LNCaP clone FGC (cell line): Measurements from ENCODE around the gene PRKCH.

ENCODE experiments used
- DNase-seq: peaks from one replicate; pipeline ENCODE4 v3.0.0-alpha.2; 2011; ENCODE audit warnings: low read depth
- H3K4me3 ChIP-seq: 2 replicates; pipeline ENCODE4 v1.5.1; 2011; ENCODE audit warnings: mild to moderate bottlenecking, low read depth, low read length, control low read depth
- TF ChIP-seq, protein P1 (sequence below): IDR thresholded peaks from 2 replicates; pipeline ENCODE4 v1.5.1; 2012; ENCODE audit warnings: mild to moderate bottlenecking; ENCODE audit not compliant: control insufficient read depth, insufficient read depth; ENCODE audit errors: extremely low read depth

PRKCH gene

DNA sequence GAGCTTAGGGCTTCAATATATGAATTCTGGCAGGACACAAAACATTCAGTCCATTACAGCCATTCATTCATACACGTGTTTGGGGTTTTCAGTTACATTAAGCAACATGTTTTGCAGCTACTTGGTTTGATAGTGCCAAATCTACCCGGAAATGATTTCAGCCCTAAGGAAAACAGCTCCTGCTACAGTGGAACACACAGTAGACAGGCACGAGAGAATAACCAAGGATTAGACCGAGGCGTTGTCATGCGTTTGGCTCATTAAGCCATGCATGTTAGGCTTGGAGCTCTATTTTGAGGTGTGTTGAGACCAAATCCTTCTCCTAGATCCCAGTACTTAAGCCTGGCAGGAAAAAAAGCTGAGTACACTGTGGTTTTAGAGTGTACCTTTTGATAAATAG lies 177.4 kb downstream of the PRKCH start:
- H3K4me3 ChIP-seq, result no peak overlapping the region
- no peak for DNase-seq
- TF ChIP-seq, protein P1, sequence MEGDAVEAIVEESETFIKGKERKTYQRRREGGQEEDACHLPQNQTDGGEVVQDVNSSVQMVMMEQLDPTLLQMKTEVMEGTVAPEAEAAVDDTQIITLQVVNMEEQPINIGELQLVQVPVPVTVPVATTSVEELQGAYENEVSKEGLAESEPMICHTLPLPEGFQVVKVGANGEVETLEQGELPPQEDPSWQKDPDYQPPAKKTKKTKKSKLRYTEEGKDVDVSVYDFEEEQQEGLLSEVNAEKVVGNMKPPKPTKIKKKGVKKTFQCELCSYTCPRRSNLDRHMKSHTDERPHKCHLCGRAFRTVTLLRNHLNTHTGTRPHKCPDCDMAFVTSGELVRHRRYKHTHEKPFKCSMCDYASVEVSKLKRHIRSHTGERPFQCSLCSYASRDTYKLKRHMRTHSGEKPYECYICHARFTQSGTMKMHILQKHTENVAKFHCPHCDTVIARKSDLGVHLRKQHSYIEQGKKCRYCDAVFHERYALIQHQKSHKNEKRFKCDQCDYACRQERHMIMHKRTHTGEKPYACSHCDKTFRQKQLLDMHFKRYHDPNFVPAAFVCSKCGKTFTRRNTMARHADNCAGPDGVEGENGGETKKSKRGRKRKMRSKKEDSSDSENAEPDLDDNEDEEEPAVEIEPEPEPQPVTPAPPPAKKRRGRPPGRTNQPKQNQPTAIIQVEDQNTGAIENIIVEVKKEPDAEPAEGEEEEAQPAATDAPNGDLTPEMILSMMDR, result no peak

DNA sequence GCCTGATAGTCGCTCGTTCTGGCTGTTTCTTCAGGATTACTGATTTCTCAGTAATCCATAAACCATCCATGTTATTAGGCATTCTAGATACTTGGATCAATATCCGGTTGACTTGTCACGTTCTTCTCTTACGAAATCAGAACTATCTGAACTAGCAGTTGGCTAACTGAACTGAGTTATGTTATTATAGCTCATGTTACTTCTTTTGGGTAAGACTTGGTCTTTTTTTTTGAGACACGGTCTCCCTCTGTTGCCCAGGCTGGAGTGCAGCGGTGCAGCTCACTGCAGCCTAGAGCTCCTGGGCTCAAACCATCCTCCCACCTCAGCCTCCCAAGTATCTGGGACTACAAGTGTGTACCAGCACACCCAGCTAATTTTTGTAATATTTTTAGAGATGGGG lies 178.6 kb downstream of the PRKCH start:
- TF ChIP-seq, protein P1, result no peak
- no peak for DNase-seq
- H3K4me3 ChIP-seq, result no peak overlapping the region

DNA sequence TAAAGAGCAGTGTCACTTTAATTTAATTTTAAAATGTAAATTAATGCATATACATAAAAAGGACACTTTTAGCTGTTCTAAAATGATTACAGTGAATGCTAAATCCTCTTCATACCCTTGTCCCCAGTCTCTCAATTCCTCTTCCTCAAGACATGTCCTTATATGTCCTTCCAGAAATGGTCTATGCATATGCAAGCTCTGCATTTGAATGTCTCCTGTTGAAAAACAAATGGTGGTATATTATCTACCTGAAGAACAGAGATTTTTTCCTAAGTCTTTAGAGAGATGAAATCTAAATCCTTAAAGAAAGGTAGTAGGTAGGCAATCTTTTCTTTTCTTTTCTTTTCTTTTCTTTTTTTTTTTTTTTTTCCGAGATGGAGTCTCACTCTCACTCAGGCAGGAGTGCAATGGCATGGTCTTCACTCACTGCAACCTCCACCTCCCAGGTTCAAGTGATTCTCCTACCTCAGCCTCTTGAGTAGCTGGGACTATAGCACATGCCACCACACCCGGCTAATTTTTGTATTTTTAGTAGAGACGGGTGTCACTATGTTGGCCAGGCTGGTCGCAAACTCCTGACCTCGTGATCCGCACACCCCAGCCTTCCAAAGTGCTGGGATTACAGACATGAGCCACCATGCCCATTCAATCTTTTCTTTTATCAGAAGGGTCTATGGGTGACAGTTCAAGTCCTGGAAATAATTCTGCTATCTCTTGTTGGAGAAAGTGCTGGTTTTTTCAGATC lies 180.5 kb downstream of the PRKCH start:
- DNase-seq, result no peak
- no peak overlapping the region for H3K4me3 ChIP-seq
- TF ChIP-seq, protein P1, result no peak

DNA sequence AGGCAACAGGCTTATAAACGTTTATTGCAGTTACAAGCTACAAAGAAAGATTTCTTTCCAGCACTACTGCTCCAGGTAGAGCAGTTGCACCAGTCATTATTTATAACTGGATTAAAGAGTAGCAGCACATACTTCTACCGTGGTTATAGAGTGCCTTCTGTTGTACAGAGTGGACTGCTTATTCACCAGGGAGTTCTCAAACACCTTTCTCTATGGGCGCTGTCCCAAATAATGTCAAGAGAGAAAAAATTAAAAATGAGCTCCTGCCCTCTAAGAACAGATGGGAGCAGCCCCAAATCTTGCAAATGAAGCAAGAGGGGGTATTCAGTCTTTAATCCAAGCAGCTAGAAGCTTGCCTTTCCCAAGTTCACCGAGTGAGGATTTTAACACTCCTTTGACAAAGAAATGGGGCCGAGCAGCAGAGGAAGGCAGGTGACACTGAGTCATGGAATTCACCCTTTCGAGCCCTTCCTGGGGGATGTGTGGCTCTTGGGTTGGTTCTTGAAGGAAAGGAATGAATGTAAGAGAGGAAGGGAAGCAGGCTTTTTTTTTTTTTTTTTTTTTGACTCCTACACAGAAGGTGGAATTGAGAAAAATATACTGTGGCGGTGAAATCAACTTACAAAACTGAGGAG lies 181.2 kb downstream of the PRKCH start:
- no peak for DNase-seq
- no peak overlapping the region for H3K4me3 ChIP-seq

DNA sequence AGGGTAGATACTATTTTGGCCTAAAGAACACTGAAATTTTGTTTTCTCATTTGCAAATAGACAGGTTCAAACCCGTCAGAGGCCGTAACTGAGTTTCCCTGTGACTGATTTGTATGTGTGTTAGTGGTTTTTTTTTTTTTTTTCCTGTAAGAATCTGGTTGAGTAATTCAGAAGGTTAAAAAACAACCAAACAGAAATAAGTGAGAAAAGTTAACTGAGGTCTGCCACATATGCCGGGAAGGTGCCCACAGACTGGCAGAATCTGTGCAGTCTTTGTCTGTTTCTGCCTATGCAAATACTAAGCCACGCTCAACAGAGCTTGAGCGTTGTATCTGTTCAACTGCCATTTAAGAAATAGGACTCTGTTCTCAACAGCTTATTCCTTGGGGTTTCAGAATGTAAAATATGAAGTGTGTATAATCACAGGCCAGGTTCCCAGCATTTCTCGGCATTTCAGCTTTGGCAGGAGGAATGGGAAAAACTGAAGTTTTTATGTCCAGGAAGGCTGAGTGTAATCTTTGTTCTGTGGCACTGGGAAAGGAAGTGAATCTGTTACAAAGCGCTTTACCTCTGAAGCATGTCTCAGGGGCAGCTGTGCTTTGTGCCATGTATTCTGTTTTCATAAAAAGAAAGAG lies 181.9 kb downstream of the PRKCH start:
- no peak overlapping the region for H3K4me3 ChIP-seq
- no peak for DNase-seq
- TF ChIP-seq, protein P1, result no peak

More for the DNA sequence above, 181.2 kb downstream of the PRKCH start:
- TF ChIP-seq, protein P1, result no peak

DNA sequence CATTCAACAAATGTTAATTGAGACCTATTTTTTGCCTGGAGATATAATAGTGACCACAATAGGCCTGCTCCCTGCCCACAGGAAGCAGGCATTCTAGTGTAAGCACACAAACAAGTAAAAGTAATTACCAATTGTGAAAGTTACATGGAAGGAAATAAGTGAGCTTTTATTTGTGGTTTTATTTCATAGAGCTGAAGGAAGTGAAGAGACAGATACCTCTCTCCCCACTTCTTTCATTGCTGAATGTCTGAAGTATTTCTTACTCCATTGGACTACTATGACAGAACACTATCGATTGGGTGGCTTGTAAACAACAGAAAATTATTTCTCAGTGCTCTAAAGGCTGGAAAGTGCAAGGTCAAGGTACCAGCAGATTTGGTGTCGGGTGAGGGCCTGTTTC lies 183.5 kb downstream of the PRKCH start:
- TF ChIP-seq, protein P1, result no peak
- H3K4me3 ChIP-seq, result no peak overlapping the region

More for the DNA sequence above, 183.5 kb downstream of the PRKCH start:
- no peak for DNase-seq
